Activated T-helper 2 cell treated with anti-CD3 and anti-CD28 coated beads, Interferon-gamma antibody, Interleukin-2, Interleukin-4, amounts not matched to agents 10 μg/mL and 5 μg/mL and 100 μg/mL, durations not matched to agents 14 hours and 24 hours and 36 hours (primary cell): ENCODE results near the gene MPP3. TPM values are rescaled to one million over a fixed set of nuclear protein-coding genes. Genes with fewer than 3 reads are reported as not detected.
"Not testable (repeated sequence)": the region's sequence is repeated elsewhere in the genome, so short reads cannot be mapped to it uniquely, and the experiment has no call there.

Experiments
- DNase-seq: peaks from one replicate; pipeline ENCODE4 v3.0.0; 2021; ENCODE audit warnings: low spot score
- H3K27ac Mint-ChIP-seq: one replicate; pipeline ENCODE4 v1.8.0; 2021; ENCODE audit warnings: mixed read lengths
- H3K27me3 Mint-ChIP-seq: one replicate; pipeline ENCODE4 v1.8.0; 2021; ENCODE audit warnings: low read depth, mixed read lengths
- H3K36me3 Mint-ChIP-seq: one replicate; pipeline ENCODE4 v1.8.0; 2021; ENCODE audit warnings: low read depth, mixed read lengths
- H3K4me1 Mint-ChIP-seq: one replicate; pipeline ENCODE4 v1.8.0; 2021; ENCODE audit warnings: low read depth, mixed read lengths
- H3K4me3 Mint-ChIP-seq: one replicate; pipeline ENCODE4 v1.8.0; 2021; ENCODE audit warnings: low read depth, mild to moderate bottlenecking, moderate library complexity, mixed read lengths
- H3K9me3 Mint-ChIP-seq: one replicate; pipeline ENCODE4 v1.8.0; 2021; ENCODE audit warnings: mixed read lengths
- intact Hi-C: fragments of 100-400 bp; cut with micrococcal nuclease; formaldehyde crosslinking; loops from one replicate; pipeline ENCODE4 v1.15.1; 2023
- total RNA-seq: library from RNA; stranded (reverse); gene quantifications from 2 replicates; pipeline ENCODE4 v1.2.3, GENCODE V29; 2022

Gene MPP3
- total RNA-seq, 1 donor from 2014 or later: 0.14 TPM

DNA sequence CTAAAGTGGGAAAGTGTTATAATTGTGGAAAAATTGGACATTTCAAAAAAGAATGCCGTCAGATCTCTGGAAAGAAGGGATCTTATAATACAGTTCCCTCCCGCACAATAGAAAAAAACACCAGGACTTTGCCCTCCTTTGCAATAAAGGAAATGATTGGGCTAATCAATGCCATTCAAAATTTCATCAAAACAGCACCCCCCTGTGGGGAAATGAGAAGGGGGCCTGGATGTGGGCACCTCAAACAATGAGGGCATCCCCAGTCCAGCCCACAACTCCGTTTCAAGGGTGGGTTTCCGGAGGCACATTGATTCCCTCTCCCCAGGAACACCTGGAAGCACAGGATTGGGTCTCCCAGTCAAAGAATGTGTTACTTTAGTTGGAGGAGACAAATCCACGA lies 40.1 kb upstream of the MPP3 start:
- intact Hi-C loops: no loop called here
- DNase-seq: no peak
- H3K27ac Mint-ChIP-seq: no peak overlapping the region
- H3K9me3 Mint-ChIP-seq: no peaks in the 10 kb centered on the region
- H3K36me3 Mint-ChIP-seq: no peaks in the 10 kb centered on the region
- H3K27me3 Mint-ChIP-seq: peaks cover 10% of the 10 kb centered on the region
- no peaks in the 10 kb centered on the region for H3K4me1 Mint-ChIP-seq
- no peak overlapping the region for H3K4me3 Mint-ChIP-seq

DNA sequence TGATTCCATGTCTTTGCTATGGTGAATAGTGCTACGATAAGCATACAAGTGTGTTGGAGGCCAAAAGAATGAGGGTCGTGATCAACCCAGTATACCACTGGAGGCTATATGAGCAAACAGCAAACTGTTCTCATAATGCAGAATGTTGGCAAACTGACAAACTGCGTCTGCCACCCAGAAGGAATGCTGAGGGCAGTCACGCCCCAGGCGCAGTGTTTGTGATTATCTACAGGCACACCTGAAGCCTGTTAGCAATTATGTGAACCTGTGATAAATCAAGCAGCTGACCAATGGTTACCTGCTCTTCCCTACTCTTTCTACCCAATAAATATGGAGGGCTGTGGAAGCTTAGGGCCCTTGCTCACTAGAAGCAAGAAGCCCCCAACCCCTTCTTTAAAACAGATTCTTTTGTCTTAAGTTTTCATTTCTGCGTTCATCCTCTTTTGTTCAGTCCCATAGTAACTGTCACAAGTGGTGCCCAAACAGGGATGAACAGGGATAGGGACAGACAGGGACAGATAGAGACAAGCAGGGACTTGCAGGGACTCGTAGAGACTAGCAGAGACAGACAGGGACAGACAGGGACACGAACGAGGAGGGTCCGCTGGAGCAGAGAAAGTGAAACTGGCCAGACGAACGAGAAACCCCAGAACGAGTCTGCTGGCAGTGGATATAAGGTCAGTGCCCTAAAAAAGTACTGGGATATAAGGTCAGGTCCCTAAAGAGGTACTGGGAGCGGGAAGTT lies 39.2 kb upstream of the MPP3 start:
- Mint-ChIP-seq H3K27me3 (peaks cover 17% of the 10 kb centered on the region), H3K4me3 (no peak overlapping the region), H3K9me3 (no peaks in the 10 kb centered on the region), H3K27ac (no peak overlapping the region), H3K36me3 (no peaks in the 10 kb centered on the region), H3K4me1 (no peaks in the 10 kb centered on the region)
- intact Hi-C loops: no loop called here
- DNase-seq: no peak

DNA sequence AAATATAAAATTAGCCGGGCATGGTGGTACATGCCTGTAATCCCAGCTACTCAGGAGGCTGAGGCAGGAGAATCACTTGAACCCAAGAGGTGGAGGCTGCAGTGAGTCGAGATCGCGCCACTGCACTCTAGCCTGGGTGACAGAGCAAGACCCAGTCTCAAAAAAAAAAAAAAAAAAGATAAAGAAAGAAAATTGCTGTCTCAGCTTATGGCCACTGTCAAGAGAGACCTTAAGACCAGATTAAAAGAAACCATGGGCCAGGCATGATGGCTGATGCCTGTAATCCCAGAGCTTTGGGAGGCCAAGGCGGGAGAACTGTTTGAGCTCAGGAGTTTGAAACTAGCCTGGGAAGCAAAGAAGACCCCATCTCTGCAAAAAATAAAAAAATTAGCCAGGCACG lies 36.1 kb upstream of the MPP3 start:
- H3K36me3 Mint-ChIP-seq, H3K4me1 Mint-ChIP-seq, H3K27ac Mint-ChIP-seq, H3K4me3 Mint-ChIP-seq, H3K9me3 Mint-ChIP-seq, DNase-seq, intact Hi-C loops: not testable (repeated sequence)
- peaks cover 24% of the 10 kb centered on the region for H3K27me3 Mint-ChIP-seq

DNA sequence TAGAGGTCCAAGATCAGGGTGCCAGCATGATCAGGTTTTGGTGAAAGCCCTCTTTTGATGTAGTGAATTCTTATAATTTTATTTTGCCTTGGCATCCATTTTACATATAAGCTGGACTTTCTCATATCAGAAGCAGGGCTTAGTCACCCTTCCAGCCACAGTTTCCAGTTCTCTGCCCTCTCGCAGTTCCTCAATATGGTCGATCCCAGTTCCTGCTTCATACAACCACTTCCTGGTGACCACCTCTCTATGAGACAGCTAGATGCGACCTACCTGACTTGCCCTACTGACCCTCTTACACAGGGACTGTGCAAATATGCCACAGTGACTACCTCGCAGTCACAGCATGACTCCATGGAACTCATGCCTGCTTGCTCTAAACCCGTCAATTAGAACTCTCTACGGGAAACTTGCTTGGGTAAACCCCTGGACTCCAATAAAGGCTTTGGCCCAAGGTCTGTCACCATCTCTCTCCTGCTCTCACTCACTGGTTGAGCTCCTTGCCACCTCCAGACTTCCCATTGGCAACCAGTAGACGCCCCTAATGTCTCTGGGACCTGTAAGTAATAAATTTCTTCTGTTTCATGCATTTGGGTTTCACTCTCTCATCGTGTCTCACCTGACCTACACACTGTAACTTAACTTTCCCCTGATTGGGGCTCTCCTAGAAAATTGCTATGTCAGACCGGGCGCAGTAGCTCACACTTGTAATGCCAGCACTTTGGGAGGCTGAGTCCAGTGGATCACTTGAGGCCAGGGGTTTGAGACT lies 35.5 kb upstream of the MPP3 start:
- intact Hi-C loops: no loop called here
- DNase-seq: no peak
- no peaks in the 10 kb centered on the region for H3K4me1 Mint-ChIP-seq
- H3K36me3 Mint-ChIP-seq: no peaks in the 10 kb centered on the region
- no peaks in the 10 kb centered on the region for H3K9me3 Mint-ChIP-seq
- no peak overlapping the region for H3K4me3 Mint-ChIP-seq
- H3K27me3 Mint-ChIP-seq: peaks cover 24% of the 10 kb centered on the region
- no peak overlapping the region for H3K27ac Mint-ChIP-seq

DNA sequence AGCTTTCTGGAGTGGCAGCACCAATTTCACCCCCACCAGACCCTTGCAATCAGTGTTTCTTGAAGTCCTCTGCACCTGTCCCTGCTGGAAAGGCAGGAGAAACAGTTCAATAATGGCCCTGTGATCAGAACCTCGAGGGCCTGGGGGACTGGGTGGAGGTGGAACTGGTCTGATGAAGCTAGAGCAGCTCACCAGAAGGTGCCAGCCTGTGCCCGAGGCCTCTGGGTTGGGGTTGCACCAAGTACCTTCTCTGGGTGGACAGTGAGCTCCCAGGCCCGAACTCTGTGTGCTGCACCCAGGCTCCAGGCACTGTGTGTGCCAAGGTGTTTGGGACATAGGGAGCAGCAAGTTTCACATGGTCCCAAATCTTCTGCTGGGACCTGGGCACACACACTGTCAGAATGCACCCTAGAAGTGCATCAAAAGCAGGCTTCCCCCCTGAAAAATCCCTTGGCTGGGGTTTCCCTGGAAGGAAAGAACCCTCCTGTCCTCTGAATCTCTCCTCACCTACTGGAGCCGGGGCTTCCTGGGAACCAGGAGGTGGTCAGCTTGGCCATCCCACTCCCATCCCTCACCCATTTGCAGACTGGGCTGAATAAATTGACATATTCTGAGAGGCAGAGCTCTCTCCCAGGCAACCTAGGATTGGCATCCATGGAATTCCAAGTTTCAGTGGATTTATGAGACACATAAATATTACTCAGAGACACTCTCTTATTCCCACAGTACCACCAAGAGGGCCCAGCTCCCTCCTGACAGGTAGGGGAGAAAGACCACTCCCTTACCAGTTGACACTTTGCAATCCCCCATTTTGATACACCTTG lies 31.4 kb upstream of the MPP3 start:
- Mint-ChIP-seq H3K4me3 (no peak overlapping the region), H3K36me3 (no peaks in the 10 kb centered on the region), H3K27ac (no peak overlapping the region), H3K9me3 (no peaks in the 10 kb centered on the region), H3K27me3 (peaks cover 24% of the 10 kb centered on the region), H3K4me1 (no peaks in the 10 kb centered on the region)
- no peak for DNase-seq
- intact Hi-C loops: no loop called here

DNA sequence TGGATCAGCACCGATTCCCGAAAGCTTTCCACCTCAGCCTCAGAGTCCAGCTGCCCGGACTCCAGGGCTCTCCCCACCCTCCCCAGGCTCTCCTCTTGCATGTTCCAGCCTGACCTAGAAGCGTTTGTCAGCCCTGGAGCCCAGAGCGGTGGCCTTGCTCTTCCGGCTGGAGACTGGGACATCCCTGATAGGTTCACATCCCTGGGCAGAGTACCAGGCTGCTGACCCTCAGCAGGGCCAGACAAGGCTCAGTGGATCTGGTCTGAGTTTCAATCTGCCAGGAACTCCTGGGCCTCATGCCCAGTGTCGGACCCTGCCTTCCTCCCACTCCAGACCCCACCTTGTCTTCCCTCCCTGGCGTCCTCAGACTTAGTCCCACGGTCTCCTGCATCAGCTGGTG lies 29.0 kb upstream of the MPP3 start:
- no peak for DNase-seq
- H3K4me3 Mint-ChIP-seq: no peak overlapping the region
- H3K9me3 Mint-ChIP-seq: no peaks in the 10 kb centered on the region
- H3K27me3 Mint-ChIP-seq: peaks cover 9% of the 10 kb centered on the region
- H3K36me3 Mint-ChIP-seq: no peaks in the 10 kb centered on the region
- intact Hi-C loops: no loop called here
- no peak overlapping the region for H3K27ac Mint-ChIP-seq
- no peaks in the 10 kb centered on the region for H3K4me1 Mint-ChIP-seq

DNA sequence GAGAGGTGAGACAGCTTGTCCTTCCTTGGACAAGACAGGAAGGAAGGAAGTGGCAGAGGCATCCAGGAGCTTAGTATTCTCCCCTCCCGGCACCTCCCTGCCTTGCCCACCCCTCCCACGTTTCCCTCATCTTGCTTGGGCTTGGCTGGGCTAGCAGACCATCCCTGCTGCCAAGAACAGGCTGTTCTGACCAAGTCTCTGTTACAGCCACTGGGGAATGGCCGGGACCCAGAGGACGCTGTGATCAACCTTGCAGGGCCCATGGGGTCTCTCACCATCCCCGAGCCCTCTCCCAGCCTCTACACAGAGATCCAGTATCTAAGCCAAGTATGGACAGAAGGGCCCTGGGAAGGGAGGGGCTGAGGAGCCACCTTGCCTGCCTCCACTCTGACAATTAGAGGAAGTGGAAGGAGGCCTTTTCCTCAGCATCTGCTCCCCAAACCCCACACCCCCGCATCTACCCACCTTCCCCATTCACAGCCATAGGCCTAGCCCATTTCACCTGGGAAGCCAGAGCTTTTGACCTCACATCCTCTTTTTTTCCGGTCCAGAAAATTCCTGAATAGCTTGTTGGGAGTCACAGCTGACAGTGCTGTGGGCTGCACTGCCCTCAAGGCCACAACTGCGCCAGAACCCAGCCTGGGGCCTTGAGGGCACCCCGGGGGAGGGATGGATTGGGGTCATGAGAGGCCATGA lies 28.1 kb upstream of the MPP3 start:
- Mint-ChIP-seq H3K9me3 (no peaks in the 10 kb centered on the region), H3K36me3 (no peaks in the 10 kb centered on the region), H3K4me1 (no peaks in the 10 kb centered on the region), H3K27me3 (peaks cover 6% of the 10 kb centered on the region), H3K4me3 (no peak overlapping the region), H3K27ac (no peak overlapping the region)
- intact Hi-C loops: no loop called here
- DNase-seq: no peak

DNA sequence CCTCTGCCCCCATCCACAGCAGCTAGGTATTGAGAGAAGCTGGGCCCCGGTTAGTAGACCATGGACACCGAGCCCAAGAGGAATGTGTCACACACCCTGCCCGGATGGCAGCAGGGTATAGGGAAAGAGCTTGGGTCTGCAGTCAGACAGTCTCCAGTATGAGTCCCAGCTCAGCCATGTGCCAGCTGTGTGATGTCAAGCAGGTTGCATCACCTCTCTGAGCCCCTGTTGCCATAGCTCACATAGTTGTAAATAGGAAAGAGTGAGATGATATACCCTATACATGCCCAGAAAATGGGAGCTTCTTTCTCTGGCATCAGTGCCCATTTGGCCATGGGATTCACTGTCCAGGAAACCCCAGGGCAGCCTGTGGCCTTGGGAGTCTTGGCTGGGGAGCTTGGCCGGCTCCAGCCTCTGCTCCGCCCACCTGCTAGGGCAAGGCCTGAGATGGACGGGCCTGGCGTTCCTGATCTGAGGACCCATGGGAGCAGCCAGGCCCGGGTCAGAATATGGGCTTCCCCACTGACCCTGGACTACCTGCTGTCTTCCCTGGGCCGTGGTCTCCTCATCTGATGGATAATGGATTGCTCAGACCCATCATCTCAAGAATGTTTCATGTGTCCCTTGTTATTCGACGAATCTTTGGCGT lies 27.3 kb upstream of the MPP3 start:
- Mint-ChIP-seq H3K27ac (no peak overlapping the region), H3K27me3 (peaks cover 6% of the 10 kb centered on the region), H3K36me3 (no peaks in the 10 kb centered on the region), H3K9me3 (no peaks in the 10 kb centered on the region), H3K4me3 (no peak overlapping the region), H3K4me1 (no peaks in the 10 kb centered on the region)
- no peak for DNase-seq
- intact Hi-C loops: no loop called here

DNA sequence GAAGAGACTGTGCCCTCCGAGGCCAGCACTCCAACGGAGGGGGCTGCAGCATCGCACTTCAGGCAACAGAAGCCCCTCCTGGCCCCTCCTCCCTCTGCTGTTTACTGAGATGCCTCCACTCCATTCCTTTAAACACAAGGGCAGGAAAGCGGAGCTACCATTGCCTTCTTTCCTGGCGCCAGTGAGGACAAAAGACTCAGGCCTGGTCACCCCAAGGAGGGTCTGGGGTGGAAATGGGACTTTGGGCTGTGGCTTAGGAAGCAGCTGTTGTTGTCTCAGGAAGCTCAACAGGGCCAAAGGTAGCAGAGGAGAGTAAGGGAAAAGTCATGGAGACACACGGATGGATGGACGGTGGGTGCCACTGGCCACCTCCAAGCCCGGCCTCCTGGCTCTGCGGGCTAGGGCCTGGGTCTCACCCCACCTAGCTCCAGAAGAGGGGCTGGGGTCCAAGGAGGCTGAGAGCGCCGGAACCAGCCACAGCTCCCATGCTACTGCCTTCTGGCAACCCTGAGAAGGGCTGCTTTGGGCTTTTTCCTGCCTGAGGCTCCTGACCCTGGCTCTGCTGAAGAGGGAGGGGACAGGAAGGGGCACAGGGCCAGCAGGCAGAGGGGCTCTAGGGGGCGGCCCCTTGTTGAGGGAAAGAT lies 25.1 kb upstream of the MPP3 start:
- H3K27ac Mint-ChIP-seq: no peak overlapping the region
- H3K36me3 Mint-ChIP-seq: no peaks in the 10 kb centered on the region
- no peaks in the 10 kb centered on the region for H3K4me1 Mint-ChIP-seq
- no peak for DNase-seq
- H3K27me3 Mint-ChIP-seq: peaks cover 3% of the 10 kb centered on the region
- intact Hi-C loops: no loop called here
- H3K9me3 Mint-ChIP-seq: no peaks in the 10 kb centered on the region
- no peak overlapping the region for H3K4me3 Mint-ChIP-seq

DNA sequence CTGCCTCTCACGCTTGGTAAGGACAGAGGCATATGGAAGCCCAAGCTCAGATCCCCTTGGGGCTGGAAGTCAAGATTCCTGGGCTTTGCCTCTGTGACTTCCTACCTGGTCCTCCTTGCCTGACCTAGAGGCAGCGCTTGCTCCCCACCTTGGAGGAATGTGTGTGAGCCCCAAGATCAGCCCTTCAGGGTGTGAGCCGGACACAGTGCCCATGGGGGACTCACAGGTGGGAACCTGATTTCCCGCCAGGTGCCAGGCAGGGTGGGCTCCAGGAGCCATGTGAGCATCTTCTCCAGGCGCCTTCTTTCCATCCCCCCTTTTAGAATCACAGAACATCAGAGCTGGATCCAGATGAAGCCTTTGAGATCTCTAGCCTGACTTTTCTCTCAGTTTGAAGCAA lies 24.2 kb upstream of the MPP3 start:
- H3K4me1 Mint-ChIP-seq: no peaks in the 10 kb centered on the region
- no peaks in the 10 kb centered on the region for H3K36me3 Mint-ChIP-seq
- no peaks in the 10 kb centered on the region for H3K9me3 Mint-ChIP-seq
- H3K4me3 Mint-ChIP-seq: no peak overlapping the region
- intact Hi-C loops: no loop called here
- H3K27me3 Mint-ChIP-seq: no peaks in the 10 kb centered on the region
- H3K27ac Mint-ChIP-seq: no peak overlapping the region
- DNase-seq: no peak

DNA sequence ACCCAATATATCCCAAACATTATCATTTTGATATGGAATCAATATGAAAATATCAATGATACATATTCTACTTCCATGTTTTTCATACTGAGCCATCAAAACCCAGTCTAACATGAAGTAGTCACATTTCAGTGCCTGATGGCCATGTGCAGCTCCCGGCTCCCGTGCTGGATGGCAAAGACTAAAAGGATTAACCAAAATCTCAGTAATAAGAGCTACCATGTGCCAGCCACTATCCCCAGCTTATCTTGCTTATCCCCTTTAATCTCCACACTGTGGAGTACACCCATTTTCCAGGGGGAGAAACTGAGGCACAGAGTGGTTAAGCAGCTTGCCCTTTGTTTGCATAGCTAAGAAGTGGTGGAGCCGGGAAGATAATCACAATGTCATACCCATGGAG lies 23.2 kb upstream of the MPP3 start:
- no peak overlapping the region for H3K4me3 Mint-ChIP-seq
- no peak for DNase-seq
- H3K4me1 Mint-ChIP-seq: no peaks in the 10 kb centered on the region
- no peaks in the 10 kb centered on the region for H3K27me3 Mint-ChIP-seq
- H3K9me3 Mint-ChIP-seq: no peaks in the 10 kb centered on the region
- intact Hi-C loops: no loop called here
- no peak overlapping the region for H3K27ac Mint-ChIP-seq
- no peaks in the 10 kb centered on the region for H3K36me3 Mint-ChIP-seq

DNA sequence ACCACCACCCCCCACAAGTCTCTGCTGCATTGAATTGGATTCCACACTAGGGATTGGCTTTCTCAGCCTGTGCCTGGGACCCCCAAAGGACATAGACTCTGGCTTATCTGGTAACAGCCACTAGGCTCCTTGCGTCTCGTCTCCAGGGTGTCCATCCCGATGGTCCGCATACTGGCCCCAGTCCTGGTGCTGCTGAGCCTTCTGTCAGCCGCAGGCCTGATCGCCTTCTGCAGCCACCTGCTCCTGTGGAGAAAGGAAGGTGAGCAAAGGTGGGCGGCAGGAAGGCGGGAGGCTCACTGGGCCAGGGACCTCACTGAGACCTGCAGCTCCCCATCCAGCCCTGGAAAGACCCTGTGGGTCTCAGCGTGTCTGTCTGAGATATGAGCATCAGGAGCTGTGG lies 22.1 kb upstream of the MPP3 start:
- no peak overlapping the region for H3K27ac Mint-ChIP-seq
- intact Hi-C loops: no loop called here
- no peak for DNase-seq
- H3K4me1 Mint-ChIP-seq: no peaks in the 10 kb centered on the region
- no peaks in the 10 kb centered on the region for H3K36me3 Mint-ChIP-seq
- no peaks in the 10 kb centered on the region for H3K9me3 Mint-ChIP-seq
- no peak overlapping the region for H3K4me3 Mint-ChIP-seq
- H3K27me3 Mint-ChIP-seq: no peaks in the 10 kb centered on the region
